Muscle of back (tissue), 11 donors: Measurements from ENCODE around the gene MAP3K5. TPM values are rescaled to one million over a fixed set of nuclear protein-coding genes. Genes with fewer than 3 reads are reported as not detected.
"Not testable (repeated sequence)": the region's sequence is repeated elsewhere in the genome, so short reads cannot be mapped to it uniquely, and the experiment has no call there.

Experiments
- DNase-seq, 3 donors: peaks; one replicate each; pipeline versions ENCODE4 v3.0.0 to v3.0.0-alpha.2; 2013
- polyA plus RNA-seq, 10 donors: library from polyadenylated mRNA; unstranded; fragments of 120-200 nt; gene quantifications; one replicate each; pipeline ENCODE4 v1.2.1, GENCODE V29; 2013; ENCODE audit not compliant: insufficient read length in 10 of 10

Gene MAP3K5
- polyA plus RNA-seq, 10 donors: 1.9 to 4.3 (median 2.5) TPM

DNA sequence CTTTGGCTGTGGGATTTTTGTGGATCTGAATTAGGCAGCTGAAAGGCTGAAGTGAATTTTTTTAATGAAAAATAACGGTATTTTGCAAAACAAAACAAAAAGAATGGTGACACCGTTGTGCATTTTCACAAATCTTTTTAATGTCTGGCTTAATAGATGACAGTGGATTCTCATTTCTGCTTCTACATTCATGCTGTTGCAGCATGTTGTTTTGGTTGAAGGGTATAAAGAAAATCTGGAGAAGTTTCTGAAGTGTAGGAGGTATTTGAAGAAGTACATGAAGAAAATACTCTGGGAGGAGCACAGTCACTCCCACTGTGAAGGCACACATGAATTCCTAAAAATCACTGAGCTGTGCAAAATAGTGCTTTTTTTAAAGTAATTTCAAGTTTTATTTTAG lies 3.1 kb upstream of the MAP3K5 start:
- no peak for DNase-seq

DNA sequence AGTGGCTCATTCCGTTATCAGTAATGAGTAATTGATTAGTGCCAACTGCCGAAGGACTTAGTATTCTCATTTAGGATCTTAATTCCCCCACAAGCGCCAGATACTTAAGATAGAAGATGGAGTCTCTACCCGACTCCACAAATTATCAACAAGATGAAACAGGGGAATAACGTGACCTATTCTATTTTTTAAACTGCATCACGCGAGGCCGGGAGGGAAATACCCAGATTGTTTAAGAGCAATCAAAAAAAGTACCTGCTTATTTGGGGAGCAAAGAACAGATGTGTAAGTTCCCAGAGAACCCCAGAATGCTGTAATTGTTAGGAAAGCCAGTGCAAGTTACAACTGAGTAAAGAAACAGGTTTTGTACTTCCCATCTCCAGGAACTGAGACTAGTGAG lies 1.1 kb upstream of the MAP3K5 start:
- DNase-seq: no peak

DNA sequence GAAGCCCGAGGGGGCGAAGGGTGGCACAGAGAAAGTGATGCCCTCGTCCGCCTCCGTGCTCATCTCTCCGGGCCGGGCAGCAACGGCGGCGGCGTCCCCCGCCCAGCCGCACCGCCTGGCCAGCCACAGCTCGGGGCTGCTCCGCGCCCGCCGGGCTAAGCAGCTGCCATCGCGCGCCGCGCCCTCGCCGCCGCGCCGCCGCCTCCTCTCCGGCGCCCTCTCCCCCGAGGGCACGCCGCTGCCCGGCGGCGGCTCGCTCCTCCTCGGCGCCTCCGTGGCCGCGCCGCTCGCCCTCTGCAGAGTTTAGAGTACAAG lies 225 bp downstream of the MAP3K5 start:
- DNase-seq: no peak

DNA sequence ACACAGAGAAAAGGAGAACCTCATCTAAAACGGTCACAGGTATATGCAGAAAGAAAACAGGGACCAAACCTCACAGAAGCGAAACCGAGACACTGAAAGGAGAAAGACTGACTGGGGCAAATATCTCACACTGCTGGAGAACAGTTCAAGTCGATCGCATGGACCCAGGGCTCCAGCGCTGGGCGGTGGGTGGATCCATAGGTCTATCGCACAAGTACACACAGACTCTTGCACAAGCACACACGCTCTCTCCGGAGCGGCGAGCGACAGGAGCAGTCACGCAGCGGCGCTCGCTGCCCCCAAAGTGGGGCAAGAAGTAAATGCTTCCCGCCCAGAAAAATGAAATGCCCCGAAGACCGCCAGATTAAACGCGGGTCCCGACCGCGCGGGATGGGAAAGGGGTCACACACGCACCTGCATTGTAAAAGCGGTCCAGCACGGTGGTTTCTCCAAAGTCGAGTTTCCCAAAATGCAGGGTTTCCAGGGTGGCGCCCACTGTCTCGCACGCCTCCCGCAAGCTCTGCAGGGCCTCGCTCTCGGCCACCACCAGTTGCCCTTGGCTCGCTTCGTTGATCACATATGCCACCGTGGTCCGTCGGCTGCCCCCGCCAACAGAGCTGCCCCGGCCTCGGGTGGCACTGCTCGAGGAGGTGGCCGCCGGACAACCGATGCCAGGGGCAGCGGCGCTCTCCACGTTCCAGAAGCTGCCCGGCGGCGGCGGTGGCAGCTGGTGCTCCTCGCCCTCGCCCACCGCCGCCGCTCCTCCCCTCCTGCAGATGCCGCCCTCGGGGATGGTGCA lies 782 bp downstream of the MAP3K5 start:
- peak in 2 of 3 donors; percentile 48 to 69 for DNase-seq

DNA sequence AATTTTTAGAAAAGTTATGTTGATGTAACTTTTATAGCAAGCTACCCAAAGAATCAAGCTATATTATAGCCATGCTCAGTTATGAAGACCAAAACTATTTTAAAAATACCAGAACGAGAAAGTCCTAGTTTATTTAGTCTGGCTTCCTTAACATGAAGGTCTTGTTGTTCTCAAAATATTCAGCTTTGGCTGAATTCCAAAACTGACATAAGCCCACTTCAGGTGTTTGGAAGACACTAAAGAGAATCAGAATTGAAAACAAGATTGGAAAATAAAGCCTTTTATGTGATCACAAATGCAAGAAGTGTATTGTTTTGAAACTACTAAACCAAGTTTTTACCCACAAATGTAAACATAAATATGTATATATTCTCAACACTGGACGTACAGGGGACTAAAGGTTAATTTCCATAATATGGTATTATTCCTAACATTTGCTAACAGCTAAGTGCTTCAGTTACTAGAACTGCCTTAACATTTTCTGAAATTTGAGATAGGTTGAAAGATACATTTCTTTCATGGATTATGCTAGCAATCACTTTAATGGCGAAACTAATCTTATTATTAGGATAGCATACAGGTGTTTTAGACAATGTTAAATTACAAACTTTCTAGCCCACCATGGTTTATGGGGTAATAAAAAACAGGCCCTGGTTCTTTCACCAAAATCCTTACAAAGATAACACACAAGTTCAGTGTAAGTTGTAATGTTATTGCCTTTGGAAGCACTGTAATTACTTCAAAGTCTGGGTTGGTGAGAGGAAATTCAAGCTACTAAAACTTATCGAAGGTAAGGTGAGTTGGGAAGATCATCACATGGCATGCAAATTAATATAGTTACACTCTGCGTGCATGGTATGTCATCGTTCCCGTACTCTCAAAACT lies 1.6 kb downstream of the MAP3K5 start:
- no peak for DNase-seq

DNA sequence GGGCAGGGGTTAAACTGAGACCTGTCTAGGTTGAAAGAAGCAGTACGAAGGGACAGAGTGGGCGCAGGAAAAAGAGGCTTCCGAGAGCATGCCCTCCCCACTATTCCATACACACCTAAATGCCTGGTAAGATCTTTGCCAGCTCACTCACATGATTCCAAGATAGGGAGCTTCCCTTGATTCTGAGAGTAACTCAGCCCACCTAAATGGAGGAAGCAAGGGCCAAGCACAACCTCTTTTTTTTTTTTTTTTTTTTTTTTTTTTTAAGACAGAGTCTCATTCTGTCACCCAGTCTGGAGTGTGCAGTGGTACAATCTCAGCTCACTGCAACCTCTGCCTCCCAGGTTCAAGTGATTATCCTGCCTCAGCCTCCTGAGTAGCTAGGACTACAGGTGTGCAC lies 2.8 kb downstream of the MAP3K5 start:
- not testable (repeated sequence) for DNase-seq

DNA sequence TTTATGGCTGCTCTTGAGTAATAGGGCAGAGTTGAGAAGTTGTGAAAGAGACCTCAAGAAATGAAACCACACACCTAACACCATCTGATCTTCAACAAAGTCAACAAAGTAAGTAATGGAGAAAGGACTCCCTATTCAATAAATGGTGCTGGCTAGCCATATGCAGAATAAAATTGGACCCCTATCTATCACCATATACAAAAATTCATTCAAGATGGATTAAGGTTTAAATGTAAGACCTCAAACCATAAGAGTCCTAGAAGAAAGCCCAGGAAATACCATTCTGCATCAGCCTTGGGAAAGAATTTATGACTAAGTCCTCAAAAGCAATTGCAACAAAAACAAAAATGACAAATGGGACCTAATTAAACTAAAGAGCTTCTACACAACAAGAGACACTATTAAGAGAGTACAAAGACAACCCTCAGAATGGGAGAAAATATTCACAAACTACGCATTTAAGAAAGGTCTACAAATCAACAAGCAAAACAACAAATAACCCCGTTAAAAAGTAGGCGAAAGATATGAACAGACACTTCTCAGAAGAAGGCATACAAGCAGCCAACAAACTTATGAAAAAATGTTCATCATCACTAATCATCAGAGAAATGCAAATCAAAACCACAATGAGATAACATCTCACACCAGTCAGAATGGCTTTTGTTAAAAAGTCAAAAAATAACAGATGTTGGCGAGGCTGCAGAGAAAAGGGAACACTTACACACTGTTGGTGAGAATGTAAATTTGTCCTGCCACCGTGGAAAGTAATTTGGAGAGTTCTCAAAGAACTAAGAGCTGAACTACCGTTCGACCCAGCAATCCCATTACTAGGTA lies 4.0 kb downstream of the MAP3K5 start:
- DNase-seq: peak in 1 of 3 donors; percentile 46

DNA sequence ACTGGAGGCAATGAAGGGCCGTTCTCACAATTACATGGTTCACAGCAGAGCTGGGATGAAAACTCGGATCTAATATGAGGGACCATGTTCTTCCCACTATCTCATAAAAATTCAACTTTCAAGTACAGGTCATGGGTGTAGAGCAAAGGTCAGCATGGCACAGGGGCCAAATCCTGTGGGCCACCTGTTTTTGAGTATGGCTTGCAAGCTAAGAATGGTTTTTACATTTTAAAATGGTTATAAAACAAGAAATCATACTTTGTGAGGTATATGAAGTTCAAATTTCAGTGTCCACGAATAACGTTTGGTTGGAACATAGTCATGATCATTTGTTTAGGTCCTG lies 4.6 kb downstream of the MAP3K5 start:
- no peak for DNase-seq

DNA sequence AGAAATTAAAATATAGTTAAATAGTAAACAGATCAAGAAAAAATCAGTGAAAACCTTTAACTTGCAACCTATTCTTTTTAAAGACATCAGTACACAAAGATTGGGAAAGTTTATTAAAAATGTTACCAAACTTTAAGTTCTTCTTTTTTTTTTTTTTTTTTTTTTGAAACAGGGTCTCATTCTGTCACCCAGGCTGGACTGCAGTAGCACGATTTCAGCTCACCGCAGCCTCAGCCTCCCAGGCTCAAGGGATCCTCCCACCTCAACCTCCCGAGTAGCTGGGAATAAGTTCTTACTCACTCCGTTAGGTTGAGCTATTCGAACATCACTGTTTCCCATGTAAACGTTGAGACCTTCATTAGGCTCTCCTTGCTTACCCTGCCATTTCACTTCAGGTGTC lies 5.6 kb downstream of the MAP3K5 start:
- no peak for DNase-seq

DNA sequence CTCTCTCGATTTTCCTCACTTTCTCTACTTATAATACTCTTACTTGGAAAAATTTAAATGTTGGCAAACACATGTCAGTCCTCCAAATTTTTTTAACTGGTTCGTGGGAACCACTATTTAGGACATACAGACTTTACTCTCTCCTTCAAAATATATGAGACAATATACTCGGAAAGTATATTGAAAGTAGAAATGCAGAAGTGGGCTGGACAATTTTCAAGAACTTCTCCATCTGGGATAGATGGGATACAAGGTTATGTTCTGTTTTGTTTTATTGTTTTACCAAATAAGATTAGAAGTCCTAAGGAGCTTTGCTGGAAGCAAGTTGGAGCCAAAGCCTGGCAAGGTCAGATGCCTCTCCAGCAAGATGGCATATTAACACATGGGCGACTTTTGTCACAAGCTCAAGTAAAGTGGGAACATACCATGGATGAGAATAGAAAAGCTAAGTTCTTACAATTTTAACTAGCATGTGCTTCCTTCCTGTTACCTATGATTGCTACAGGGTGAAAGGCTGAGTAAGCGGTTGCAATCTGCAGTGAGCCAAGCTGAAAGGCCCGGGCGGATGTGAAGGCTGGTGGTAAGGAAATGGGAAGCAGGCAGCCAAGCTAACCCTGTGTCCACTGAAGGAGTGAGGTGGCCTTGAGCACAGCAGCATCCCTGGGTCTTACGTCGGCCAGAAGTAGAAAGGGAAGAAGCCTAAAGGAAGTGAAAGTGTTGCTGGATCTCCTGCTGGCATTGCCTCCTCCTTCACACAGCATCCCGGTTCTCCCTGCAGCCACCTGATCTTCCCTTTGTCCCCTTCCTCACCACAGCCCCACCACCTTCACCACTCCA lies 7.1 kb downstream of the MAP3K5 start:
- peak in 1 of 3 donors; percentile 45 for DNase-seq

DNA sequence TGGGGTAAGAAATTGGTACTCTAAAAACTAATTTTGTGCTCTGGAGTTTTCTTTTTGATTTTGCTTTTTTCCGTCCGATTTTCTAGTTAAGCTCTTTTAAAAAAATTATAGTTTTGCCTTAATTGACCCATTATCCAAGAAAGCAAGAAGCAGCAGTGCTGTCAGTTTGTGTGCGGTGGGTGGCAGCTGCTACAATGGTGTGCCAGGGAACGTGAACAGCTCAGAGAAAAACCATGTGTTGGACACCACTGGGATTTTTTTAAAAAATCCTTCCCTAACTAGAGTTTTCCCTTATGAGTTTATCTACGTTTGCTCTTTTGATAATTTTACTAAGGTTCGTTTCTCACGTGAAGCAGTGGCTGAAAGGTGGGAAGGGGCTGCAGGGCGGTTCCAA lies 8.0 kb downstream of the MAP3K5 start:
- no peak for DNase-seq

DNA sequence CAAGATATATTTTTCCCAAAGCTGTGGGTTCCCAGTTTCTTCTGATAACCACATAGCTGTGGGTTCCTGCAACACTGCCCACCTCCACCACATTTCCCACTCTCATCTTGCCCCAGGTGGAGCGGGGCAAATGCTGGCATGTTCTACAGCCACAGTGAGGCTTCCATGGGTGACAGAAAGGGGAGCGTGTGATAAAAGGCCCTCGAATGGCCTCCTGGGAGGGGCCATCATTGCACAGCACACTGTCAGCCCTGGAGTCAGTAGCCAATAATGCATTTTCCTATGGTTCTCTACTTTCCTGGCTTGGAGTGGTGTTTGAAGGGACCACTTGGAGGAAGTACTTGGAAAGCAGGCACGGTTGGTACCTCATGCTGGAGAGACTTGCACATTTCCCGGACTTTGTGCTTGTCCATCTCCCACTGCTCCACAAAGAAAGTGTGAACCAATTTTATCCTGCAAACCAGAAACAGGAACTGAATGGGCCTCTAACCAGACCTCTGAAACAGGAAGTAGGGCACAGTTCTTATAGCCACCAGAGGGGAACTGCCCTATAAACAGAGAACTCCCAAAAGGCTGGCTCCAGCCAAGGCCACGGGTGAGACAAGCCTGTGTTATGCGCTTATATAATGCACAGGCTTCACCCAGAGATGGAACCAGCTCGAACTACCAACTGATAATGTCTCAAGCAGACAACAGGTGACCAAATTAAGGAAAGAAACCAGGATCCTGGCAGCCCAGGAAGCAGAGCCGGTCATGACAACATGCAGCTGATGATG lies 8.6 kb downstream of the MAP3K5 start:
- DNase-seq: peak in 1 of 3 donors; percentile 34

DNA sequence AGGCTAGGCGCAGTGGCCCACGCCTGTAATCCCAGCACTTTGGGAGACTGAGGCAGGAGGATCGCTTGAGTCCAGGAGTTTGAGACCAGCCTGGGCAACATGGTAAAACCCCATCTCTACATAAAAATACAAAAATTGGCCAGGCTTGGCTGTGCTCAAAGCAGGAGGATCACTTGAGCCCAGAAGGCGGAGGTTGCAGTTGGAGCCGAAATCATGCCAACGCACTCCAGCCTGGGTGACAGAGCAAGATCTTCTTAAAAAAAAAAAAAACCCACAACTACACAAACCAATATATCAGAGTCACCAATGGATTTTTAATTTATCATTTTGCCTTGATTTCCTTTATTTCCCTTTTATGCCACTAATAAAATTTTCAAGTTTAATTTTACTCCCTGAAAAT lies 9.3 kb downstream of the MAP3K5 start:
- DNase-seq: no peak

DNA sequence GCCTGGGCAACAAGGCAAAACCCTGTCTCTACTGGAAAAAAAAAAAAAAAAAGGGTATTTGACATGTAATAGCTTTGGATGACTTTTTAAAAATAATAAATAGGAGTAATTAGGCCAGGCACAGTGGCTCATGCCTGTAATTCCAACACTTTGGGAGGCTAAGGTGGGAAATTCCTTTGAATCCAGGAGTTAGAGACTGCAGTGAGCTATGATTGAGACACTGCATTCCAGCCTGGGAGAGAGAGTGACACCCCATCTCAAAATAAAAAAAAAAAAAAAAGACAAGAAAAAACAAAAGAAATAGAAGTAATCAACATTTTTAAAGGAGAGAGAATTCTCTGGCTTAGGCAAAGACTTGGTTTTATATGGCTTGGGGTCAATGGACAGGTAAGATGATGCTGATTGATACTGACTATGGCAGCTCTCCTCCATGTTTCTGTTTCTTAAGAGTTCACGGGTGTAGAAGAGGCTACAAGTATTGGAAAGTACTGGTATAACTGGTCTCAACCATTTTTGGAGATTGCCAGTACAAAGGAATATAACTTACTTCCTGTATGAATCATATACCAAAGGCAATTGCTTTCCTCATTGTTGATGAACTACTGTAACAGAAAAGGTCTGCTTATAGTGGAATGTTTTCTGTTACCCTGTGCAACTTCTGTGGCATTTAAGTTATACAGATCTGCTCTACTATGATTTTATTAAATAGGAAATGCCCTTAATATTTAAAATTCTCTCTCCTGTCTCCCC lies 10.1 kb downstream of the MAP3K5 start:
- no peak for DNase-seq

DNA sequence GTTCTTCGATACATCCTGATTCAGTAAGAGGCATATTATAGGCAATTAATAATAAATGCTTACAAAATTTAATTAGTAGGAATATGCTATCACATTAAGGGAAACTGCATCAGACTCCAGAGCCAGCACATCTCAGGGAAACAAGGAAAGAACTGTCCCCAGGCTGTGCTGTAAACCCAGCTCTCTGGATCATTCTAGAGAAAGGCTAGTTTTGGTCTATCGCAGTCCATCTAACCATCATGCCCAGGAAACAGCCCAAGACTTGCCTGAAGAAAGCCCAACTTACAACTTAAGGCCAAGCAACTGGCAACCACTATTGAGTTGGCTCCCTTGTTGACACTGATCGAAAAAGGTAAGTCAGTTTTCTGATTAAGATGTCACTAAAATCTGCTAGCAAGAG lies 11.3 kb downstream of the MAP3K5 start:
- DNase-seq: no peak

DNA sequence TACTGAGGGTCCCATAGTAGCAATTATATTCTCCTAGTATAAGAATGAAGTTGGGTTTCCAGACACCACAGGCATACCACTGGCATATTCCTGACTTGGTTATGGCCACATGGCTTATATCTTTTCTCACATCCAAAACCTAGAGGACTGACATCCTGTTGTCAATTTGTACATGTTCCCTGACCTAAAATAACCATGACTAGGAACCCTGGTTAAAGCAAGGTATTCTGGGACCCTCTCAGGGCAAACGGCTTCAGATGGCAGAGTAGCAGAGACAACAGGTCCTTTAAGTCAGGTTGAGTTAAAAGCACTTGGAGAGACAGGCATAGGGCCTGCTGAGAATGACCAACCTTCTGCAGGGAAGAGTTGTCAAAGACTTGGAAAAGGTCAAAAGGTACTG lies 12.6 kb downstream of the MAP3K5 start:
- no peak for DNase-seq

DNA sequence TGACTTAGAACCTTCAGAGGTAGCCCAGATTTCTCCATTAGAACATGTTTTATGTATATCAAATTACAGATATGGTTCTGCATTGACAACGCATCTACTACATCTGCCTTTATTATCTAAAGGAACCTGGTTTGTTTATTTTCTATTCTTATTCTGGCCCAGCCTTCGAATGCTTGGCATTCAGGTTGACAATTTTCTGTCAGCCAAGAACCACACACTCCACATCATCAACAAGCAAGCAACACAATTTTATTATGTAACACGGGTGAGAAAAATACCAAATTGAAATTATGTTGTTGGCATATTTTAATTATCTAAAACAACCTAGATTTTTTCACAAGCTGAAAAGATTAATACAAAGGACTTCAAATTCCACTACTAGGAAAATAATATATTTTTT lies 14.6 kb downstream of the MAP3K5 start:
- no peak for DNase-seq

DNA sequence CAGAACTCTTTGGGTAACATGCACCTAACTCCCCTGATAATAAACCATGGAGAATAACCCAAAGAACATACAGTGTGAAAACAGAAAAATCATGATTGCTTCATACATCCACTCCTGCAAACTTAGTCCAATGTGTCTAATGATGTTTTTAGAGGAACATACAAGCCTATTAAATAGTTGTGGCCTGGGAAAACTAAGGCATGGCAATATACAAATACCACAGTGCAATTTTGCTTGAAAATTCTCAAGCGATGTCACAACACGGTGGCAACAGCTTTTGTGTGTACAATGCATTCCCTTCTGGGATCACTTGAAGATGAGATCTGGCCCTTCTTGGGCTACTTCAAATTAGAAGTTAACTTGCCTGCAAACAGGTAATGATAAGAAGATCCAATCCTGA lies 16.7 kb downstream of the MAP3K5 start:
- no peak for DNase-seq

DNA sequence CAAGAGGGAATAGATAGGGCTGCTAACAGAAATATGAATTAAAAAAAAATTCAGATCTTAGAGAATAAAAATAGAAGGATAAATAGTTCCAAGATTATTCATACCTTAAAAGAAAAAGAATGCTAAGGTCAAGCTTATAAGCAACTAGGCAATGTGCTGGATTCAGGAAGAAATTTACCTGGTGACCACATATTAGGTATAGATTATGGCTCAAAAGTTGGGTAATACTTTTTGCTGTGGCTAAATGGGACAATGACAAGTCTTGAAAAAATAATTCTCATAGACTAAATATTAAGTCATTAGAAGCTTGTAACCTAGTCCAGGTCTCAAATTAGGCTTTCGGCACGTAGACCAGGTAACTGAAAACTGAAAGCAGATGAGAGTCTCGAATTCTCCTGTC lies 17.2 kb downstream of the MAP3K5 start:
- no peak for DNase-seq
